Neutrophil (primary cell): ENCODE results near the gene SMKR1.
"Not testable (repeated sequence)": the region's sequence is repeated elsewhere in the genome, so short reads cannot be mapped to it uniquely, and the experiment has no call there.

Experiments
- H3K27ac ChIP-seq: fragments of 200-600 bp; sonication (generic); 2 replicates; pipeline ENCODE4 v1.5.1; 2016; ENCODE audit warnings: mild to moderate bottlenecking, moderate library complexity
- H3K27me3 ChIP-seq: fragments of 200-600 bp; sonication (generic); 2 replicates; pipeline ENCODE4 v1.6.0; 2016; ENCODE audit warnings: mild to moderate bottlenecking
- H3K36me3 ChIP-seq: fragments of 200-600 bp; sonication (generic); 2 replicates; pipeline ENCODE4 v1.5.1; 2017
- H3K4me1 ChIP-seq, 2 experiments: fragments of 200-600 bp in 1 of 2; sonication (generic) in 1 of 2; 1 replicate in 1 of 2; 2 replicates in 1 of 2; pipeline versions ENCODE4 v1.5.1 to v1.6.1; 2013 to 2016; ENCODE audit warnings: low read depth in 1 of 2, low read length in 1 of 2, mild to moderate bottlenecking in 1 of 2, moderate library complexity in 1 of 2; ENCODE audit not compliant: control insufficient read depth in 1 of 2, insufficient read depth in 1 of 2
- H3K4me3 ChIP-seq, 2 experiments: fragments of 200-600 bp in 1 of 2; sonication (generic) in 1 of 2; 1 replicate in 1 of 2; 2 replicates in 1 of 2; pipeline ENCODE4 v1.5.1; 2013 to 2016; ENCODE audit warnings: low read depth in 1 of 2, low read length in 1 of 2, mild to moderate bottlenecking in 1 of 2, moderate library complexity in 1 of 2
- H3K9me3 ChIP-seq: fragments of 200-600 bp; sonication (generic); 2 replicates; pipeline ENCODE4 v1.5.1; 2016
- CTCF ChIP-seq: fragments of 200-600 bp; sonication (generic); IDR thresholded peaks from 2 replicates; pipeline ENCODE4 v1.5.1; 2016; ENCODE audit warnings: antibody characterized with exemption

SMKR1 gene

GRCh38 chr7:129479831-129480230, 22.5 kb upstream of the SMKR1 start:
- Histone ChIP-seq H3K27ac (no peak overlapping the region), H3K27me3 (no peaks in the 10 kb centered on the region), H3K36me3 (no peaks in the 10 kb centered on the region), H3K9me3 (no peaks in the 10 kb centered on the region), H3K4me1 (no peaks in the 10 kb centered on the region), H3K4me3 (no peak overlapping the region)
- no peak for TF ChIP-seq CTCF

- no peak for TF ChIP-seq CTCF
- no peaks in the 10 kb centered on the region for H3K36me3 ChIP-seq
- no peaks in the 10 kb centered on the region for H3K27me3 ChIP-seq
- no peaks in the 10 kb centered on the region for H3K9me3 ChIP-seq
- H3K4me1 ChIP-seq, result no peaks in the 10 kb centered on the region
- H3K27ac ChIP-seq, result no peak overlapping the region
- no peak overlapping the region for H3K4me3 ChIP-seq
These were observed 21.5 kb upstream of the SMKR1 start for GRCh38 chr7:129480674-129481363.

GRCh38 chr7:129481376-129481775, 21.0 kb upstream of the SMKR1 start:
- not testable (repeated sequence) for H3K9me3 ChIP-seq, H3K4me3 ChIP-seq, H3K27me3 ChIP-seq, H3K36me3 ChIP-seq, H3K4me1 ChIP-seq, H3K27ac ChIP-seq

- no peaks in the 10 kb centered on the region for H3K36me3 ChIP-seq
- no peaks in the 10 kb centered on the region for H3K9me3 ChIP-seq
- no peak overlapping the region for H3K4me3 ChIP-seq
- TF ChIP-seq CTCF, result no peak
- no peaks in the 10 kb centered on the region for H3K27me3 ChIP-seq
- no peak overlapping the region for H3K27ac ChIP-seq
- no peaks in the 10 kb centered on the region for H3K4me1 ChIP-seq
These were observed 19.6 kb upstream of the SMKR1 start for GRCh38 chr7:129482781-129483180.

- Histone ChIP-seq H3K4me3 (no peak overlapping the region), H3K9me3 (no peaks in the 10 kb centered on the region), H3K36me3 (no peaks in the 10 kb centered on the region), H3K27me3 (peaks cover 8% of the 10 kb centered on the region), H3K27ac (no peak overlapping the region), H3K4me1 (no peaks in the 10 kb centered on the region)
- TF ChIP-seq CTCF, result no peak
These were observed 12.8 kb upstream of the SMKR1 start for GRCh38 chr7:129489491-129489890.

- Histone ChIP-seq H3K9me3 (no peaks in the 10 kb centered on the region), H3K4me1 (no peaks in the 10 kb centered on the region), H3K36me3 (no peaks in the 10 kb centered on the region), H3K4me3 (no peak overlapping the region), H3K27ac (no peak overlapping the region), H3K27me3 (peaks cover 8% of the 10 kb centered on the region)
- no peak for TF ChIP-seq CTCF
These were observed 9.9 kb upstream of the SMKR1 start for GRCh38 chr7:129492391-129492790.
